H9 (cell line): Measurements from ENCODE around the gene USP34. TPM values are rescaled to one million over a fixed set of nuclear protein-coding genes. Genes with fewer than 3 reads are reported as not detected.

Source experiments
- DNase-seq: peaks from one replicate; pipeline ENCODE4 v3.0.0-alpha.2; 2017
- H2AFZ ChIP-seq: one replicate; pipeline ENCODE4 v1.6.1; 2013; ENCODE audit warnings: mild to moderate bottlenecking, low read length, control low read depth, moderate library complexity
- H2AK5ac ChIP-seq: 2 replicates; pipeline ENCODE4 v1.6.1; 2013; ENCODE audit warnings: low read length, control low read depth, mixed read lengths; ENCODE audit not compliant: insufficient read length
- H2BK120ac ChIP-seq: one replicate; pipeline ENCODE4 v1.6.1; 2013; ENCODE audit warnings: low read depth, mild to moderate bottlenecking, low read length, control low read depth, inconsistent platforms; ENCODE audit not compliant: poor library complexity, severe bottlenecking
- H2BK12ac ChIP-seq: 2 replicates; pipeline ENCODE4 v1.6.1; 2013; ENCODE audit warnings: low read length, control low read depth, mixed read lengths, low read depth; ENCODE audit not compliant: insufficient read length
- H2BK15ac ChIP-seq: 2 replicates; pipeline ENCODE4 v1.6.1; 2013; ENCODE audit warnings: low read depth, low read length, control low read depth
- H2BK20ac ChIP-seq: one replicate; pipeline ENCODE4 v1.6.1; 2013; ENCODE audit warnings: low read depth, mild to moderate bottlenecking, low read length, control low read depth, inconsistent platforms; ENCODE audit not compliant: poor library complexity, severe bottlenecking
- H2BK5ac ChIP-seq: 2 replicates; pipeline ENCODE4 v1.6.1; 2013; ENCODE audit warnings: low read length, control low read depth, mixed read lengths; ENCODE audit not compliant: insufficient read length
- H3K14ac ChIP-seq: 2 replicates; pipeline ENCODE4 v1.6.1; 2013; ENCODE audit warnings: low read length, control low read depth; ENCODE audit not compliant: insufficient read depth
- H3K18ac ChIP-seq: 2 replicates; pipeline ENCODE4 v1.6.1; 2013; ENCODE audit warnings: low read depth, mild to moderate bottlenecking, mixed read lengths, low read length, control low read depth; ENCODE audit not compliant: insufficient read length
- H3K23ac ChIP-seq: 2 replicates; pipeline ENCODE4 v1.6.1; 2013; ENCODE audit warnings: low read length, control low read depth, mixed read lengths, low read depth; ENCODE audit not compliant: insufficient read length
- H3K23me2 ChIP-seq: 2 replicates; pipeline ENCODE4 v1.6.1; 2013; ENCODE audit warnings: low read depth, mild to moderate bottlenecking, mixed read lengths, low read length, control low read depth; ENCODE audit not compliant: insufficient read length, poor library complexity, severe bottlenecking
- H3K27ac ChIP-seq: 2 replicates; pipeline ENCODE4 v1.5.1; 2013; ENCODE audit warnings: low read length, control low read depth, mixed read lengths, low read depth; ENCODE audit not compliant: insufficient read length
- H3K27me3 ChIP-seq: 2 replicates; pipeline ENCODE4 v1.6.1; 2013; ENCODE audit warnings: low read length, control low read depth, inconsistent platforms; ENCODE audit not compliant: insufficient read depth
- H3K4ac ChIP-seq: 2 replicates; pipeline ENCODE4 v1.6.1; 2013; ENCODE audit warnings: low read depth, mild to moderate bottlenecking, control low read depth, inconsistent platforms, low read length, moderate library complexity
- H3K4me1 ChIP-seq: 2 replicates; pipeline ENCODE4 v1.6.1; 2013; ENCODE audit warnings: low read length, control low read depth, inconsistent platforms; ENCODE audit not compliant: insufficient read depth
- H3K4me2 ChIP-seq: 2 replicates; pipeline ENCODE4 v1.6.1; 2013; ENCODE audit warnings: low read length, control low read depth, mixed read lengths; ENCODE audit not compliant: insufficient read length, insufficient read depth
- H3K56ac ChIP-seq: 2 replicates; pipeline ENCODE4 v1.6.1; 2013; ENCODE audit warnings: low read depth, mild to moderate bottlenecking, mixed read lengths, low read length, control low read depth; ENCODE audit not compliant: insufficient read length
- H3K79me1 ChIP-seq: 2 replicates; pipeline ENCODE4 v1.6.1; 2013; ENCODE audit warnings: low read depth, mild to moderate bottlenecking, moderate library complexity, low read length, control low read depth, inconsistent platforms; ENCODE audit not compliant: insufficient read depth, poor library complexity, severe bottlenecking
- H3K79me2 ChIP-seq: 2 replicates; pipeline ENCODE4 v1.6.1; 2013; ENCODE audit warnings: low read length, control low read depth, inconsistent platforms; ENCODE audit not compliant: insufficient read depth
- H3K9ac ChIP-seq: 2 replicates; pipeline ENCODE4 v1.6.1; 2013; ENCODE audit warnings: low read length, control low read depth, mixed read lengths; ENCODE audit not compliant: insufficient read length; ENCODE audit errors: extremely low read depth
- H3K9me3 ChIP-seq: one replicate; pipeline ENCODE4 v1.6.1; 2013; ENCODE audit warnings: low read depth, low read length, inconsistent platforms; ENCODE audit not compliant: control insufficient read depth
- H3T11ph ChIP-seq: one replicate; pipeline ENCODE4 v1.6.1; 2013; ENCODE audit warnings: mild to moderate bottlenecking, low read length, control low read depth, inconsistent platforms
- H4K20me1 ChIP-seq: one replicate; pipeline ENCODE4 v1.6.1; 2013; ENCODE audit not compliant: control insufficient read depth, insufficient read length, insufficient read depth
- H4K5ac ChIP-seq: 2 replicates; pipeline ENCODE4 v1.6.1; 2013; ENCODE audit warnings: low read depth, mild to moderate bottlenecking, mixed read lengths, low read length, control low read depth; ENCODE audit not compliant: insufficient read length
- H4K8ac ChIP-seq: replicated peaks from 2 replicates; pipeline ENCODE4 v1.6.1; 2013; ENCODE audit warnings: low read length, control low read depth, mixed read lengths, low read depth; ENCODE audit not compliant: insufficient read length
- H4K91ac ChIP-seq: 2 replicates; pipeline ENCODE4 v1.6.1; 2013; ENCODE audit warnings: low read depth, mild to moderate bottlenecking, moderate library complexity, mixed read lengths, low read length, control low read depth; ENCODE audit not compliant: insufficient read length
- H3K27ac Mint-ChIP-seq, 3 experiments: 2 replicates in 2 of 3; 3 replicates in 1 of 3; pipeline ENCODE4 v1.8.0; 2020 to 2021; ENCODE audit warnings: mixed read lengths in 3 of 3, mild to moderate bottlenecking in 1 of 3, moderate library complexity in 1 of 3
- H3K27me3 Mint-ChIP-seq: 2 replicates; pipeline ENCODE4 v1.8.0; 2021; ENCODE audit warnings: low read depth, mild to moderate bottlenecking, moderate library complexity, mixed read lengths
- H3K36me3 Mint-ChIP-seq, 3 experiments: 2 replicates in 2 of 3; 3 replicates in 1 of 3; pipeline ENCODE4 v1.8.0; 2020 to 2021; ENCODE audit warnings: low read depth in 3 of 3, mixed read lengths in 3 of 3; ENCODE audit not compliant: insufficient read depth in 1 of 3
- H3K4me1 Mint-ChIP-seq, 2 experiments: 2 replicates each; pipeline ENCODE4 v1.8.0; 2020; ENCODE audit warnings: mixed read lengths in 2 of 2
- H3K4me3 Mint-ChIP-seq, 2 experiments: 2 replicates in 1 of 2; 3 replicates in 1 of 2; pipeline ENCODE4 v1.8.0; 2020 to 2021; ENCODE audit warnings: mild to moderate bottlenecking in 2 of 2, mixed read lengths in 2 of 2, moderate library complexity in 1 of 2
- H3K9me3 Mint-ChIP-seq, 2 experiments: 2 replicates in 1 of 2; 3 replicates in 1 of 2; pipeline ENCODE4 v1.8.0; 2020; ENCODE audit warnings: mild to moderate bottlenecking in 2 of 2, mixed read lengths in 2 of 2, moderate library complexity in 1 of 2
- WGBS: extraction: QIAGEN DNeasy Blood & Tissue Kit; methylation state at CpG from one replicate; pipeline ENCODE4 v1.1.7; 2013; ENCODE audit warnings: missing lambda C conversion rate, low lambda C conversion rate, mixed read lengths; ENCODE audit not compliant: insufficient read length; ENCODE audit errors: extremely low coverage; 5-methylcytosine and 5-hydroxymethylcytosine counted together
- total RNA-seq: library from RNA; stranded (reverse); gene quantifications from 2 replicates; pipeline ENCODE4 v1.2.1, GENCODE V29; 2021
- TF ChIP-seq, protein P1 (sequence below): fragments of 200-600 bp; sonication (generic); conservative IDR thresholded peaks from 3 replicates; pipeline ENCODE4 v1.8.0; 2021; ENCODE audit warnings: antibody characterized with exemption, mild to moderate bottlenecking

Gene USP34
- total RNA-seq, 1 experiment from 2014 or later, result 93.9 TPM

DNA sequence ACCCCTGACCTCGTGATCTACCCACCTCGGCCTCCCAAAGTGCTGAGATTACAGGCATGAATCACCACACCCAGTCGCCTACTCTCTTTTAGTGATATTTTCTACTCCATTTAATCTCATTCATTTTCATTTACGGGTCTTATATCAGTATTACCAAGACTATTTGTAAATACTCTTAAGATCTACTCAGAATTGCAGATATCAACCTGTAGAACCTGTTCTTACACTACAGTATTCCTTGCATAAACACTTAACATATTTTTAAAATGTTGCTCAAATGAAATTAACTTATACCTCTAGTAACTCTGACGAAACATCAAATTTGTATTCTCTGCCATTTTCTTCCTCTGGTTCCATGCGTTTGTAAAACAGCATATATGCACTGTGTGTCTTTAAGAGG is 229.6 kb downstream of the USP34 start:
- no peak overlapping the region for H3K4me3 Mint-ChIP-seq
- no peaks in the 10 kb centered on the region for H3K4me1 ChIP-seq
- no peak overlapping the region for H3K23ac ChIP-seq
- TF ChIP-seq, protein P1, sequence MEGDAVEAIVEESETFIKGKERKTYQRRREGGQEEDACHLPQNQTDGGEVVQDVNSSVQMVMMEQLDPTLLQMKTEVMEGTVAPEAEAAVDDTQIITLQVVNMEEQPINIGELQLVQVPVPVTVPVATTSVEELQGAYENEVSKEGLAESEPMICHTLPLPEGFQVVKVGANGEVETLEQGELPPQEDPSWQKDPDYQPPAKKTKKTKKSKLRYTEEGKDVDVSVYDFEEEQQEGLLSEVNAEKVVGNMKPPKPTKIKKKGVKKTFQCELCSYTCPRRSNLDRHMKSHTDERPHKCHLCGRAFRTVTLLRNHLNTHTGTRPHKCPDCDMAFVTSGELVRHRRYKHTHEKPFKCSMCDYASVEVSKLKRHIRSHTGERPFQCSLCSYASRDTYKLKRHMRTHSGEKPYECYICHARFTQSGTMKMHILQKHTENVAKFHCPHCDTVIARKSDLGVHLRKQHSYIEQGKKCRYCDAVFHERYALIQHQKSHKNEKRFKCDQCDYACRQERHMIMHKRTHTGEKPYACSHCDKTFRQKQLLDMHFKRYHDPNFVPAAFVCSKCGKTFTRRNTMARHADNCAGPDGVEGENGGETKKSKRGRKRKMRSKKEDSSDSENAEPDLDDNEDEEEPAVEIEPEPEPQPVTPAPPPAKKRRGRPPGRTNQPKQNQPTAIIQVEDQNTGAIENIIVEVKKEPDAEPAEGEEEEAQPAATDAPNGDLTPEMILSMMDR, result no peak
- H3K14ac ChIP-seq, result no peak overlapping the region
- no peak overlapping the region for H2BK20ac ChIP-seq
- H3K4ac ChIP-seq, result no peak overlapping the region
- H3K4me1 Mint-ChIP-seq, result peaks cover 6% of the 10 kb centered on the region in 2 experiments
- no peaks in the 10 kb centered on the region for H3K79me2 ChIP-seq
- H4K91ac ChIP-seq, result no peak overlapping the region
- H3K27me3 Mint-ChIP-seq, result no peaks in the 10 kb centered on the region
- no peaks in the 10 kb centered on the region for H4K20me1 ChIP-seq
- H3K18ac ChIP-seq, result no peak overlapping the region
- no peak overlapping the region for H3K9ac ChIP-seq
- H4K5ac ChIP-seq, result no peak overlapping the region
- H2BK5ac ChIP-seq, result no peak overlapping the region
- no peaks in the 10 kb centered on the region for H3K9me3 Mint-ChIP-seq
- H3K27ac Mint-ChIP-seq, result peak overlapping the region in 2 of 3 experiments; percentile 5 to 29; a peak in 3 of 7 replicates
- no peak overlapping the region for H3K4me2 ChIP-seq
- H3K56ac ChIP-seq, result no peak overlapping the region
- H3K9me3 ChIP-seq, result no peaks in the 10 kb centered on the region
- peaks cover 22 to 52% (median 47%) of the 10 kb centered on the region in 3 experiments for H3K36me3 Mint-ChIP-seq
- H2BK12ac ChIP-seq, result no peak overlapping the region
- H2AK5ac ChIP-seq, result no peak overlapping the region
- H4K8ac ChIP-seq, result no peak overlapping the region
- no peak for DNase-seq
- H3K27ac ChIP-seq, result no peak overlapping the region
- no CpG with 5 or more reads among the region's 6 CpGs for WGBS
- H3T11ph ChIP-seq, result no peak overlapping the region
- H2BK15ac ChIP-seq, result no peak overlapping the region
- H2AFZ ChIP-seq, result no peak overlapping the region
- H3K23me2 ChIP-seq, result no peaks in the 10 kb centered on the region
- no peaks in the 10 kb centered on the region for H3K79me1 ChIP-seq
- H2BK120ac ChIP-seq, result no peak overlapping the region
- H3K27me3 ChIP-seq, result no peaks in the 10 kb centered on the region
